ENCODE measurements around the gene IFT80. TPM values are rescaled to one million over a fixed set of nuclear protein-coding genes. Genes with fewer than 3 reads are reported as not detected.

Gene IFT80
- total RNA-seq, 2 experiments from 2014 or later = 16.1 to 18.2 TPM

DNA sequence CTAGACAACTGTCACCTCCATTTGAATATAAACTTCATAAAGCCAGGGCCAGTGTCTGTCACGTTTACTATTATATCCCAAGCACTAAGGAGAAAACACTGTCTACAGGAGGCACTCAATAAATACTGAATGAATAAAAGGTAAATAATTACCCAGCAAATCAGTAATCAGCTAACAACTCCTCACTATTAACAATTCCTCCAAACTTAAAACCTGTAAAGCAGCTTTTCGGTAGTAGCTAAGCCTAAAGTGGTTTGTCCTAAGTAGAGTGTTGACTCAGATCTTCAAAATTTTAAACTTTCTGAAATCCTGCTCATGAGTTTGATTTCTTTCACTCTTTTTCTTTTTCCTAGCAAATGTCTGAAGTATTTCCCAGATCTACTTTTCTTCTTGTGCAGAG, 133.9 kb downstream of the IFT80 start:
- DNase-seq (no peak), ATAC-seq (ENCODE audit: poor library complexity) (no peak)
- H3K4me3 ChIP-seq (ENCODE audit: low read length) = no peak overlapping the region
- Mint-ChIP-seq H3K27ac (no peak overlapping the region), H3K4me3 (no peak overlapping the region), H3K4me1 (ENCODE audit: low read depth) (no peaks in the 10 kb centered on the region), H3K27me3 (no peaks in the 10 kb centered on the region), H3K36me3 (ENCODE audit: low read depth) (peaks cover 23% of the 10 kb centered on the region), H3K9me3 (no peaks in the 10 kb centered on the region)
- no peaks in the 10 kb centered on the region for H3K9me3 ChIP-seq (ENCODE audit: control insufficient read depth in 1 of 2, insufficient read depth in 1 of 2, low read length in 2 of 2)
- intact Hi-C loops (cut with DNase I, micrococcal nuclease) = no loop called here
- no peaks in the 10 kb centered on the region for H3K4me1 ChIP-seq (ENCODE audit: insufficient read depth, low read length)
- H3K27me3 ChIP-seq (ENCODE audit: control insufficient read depth in 1 of 2, insufficient read depth in 2 of 2, low read length in 2 of 2) = no peaks in the 10 kb centered on the region
- peaks cover 5% of the 10 kb centered on the region for H3K36me3 ChIP-seq (ENCODE audit: insufficient read depth, low read length)
- TF ChIP-seq, protein P1, sequence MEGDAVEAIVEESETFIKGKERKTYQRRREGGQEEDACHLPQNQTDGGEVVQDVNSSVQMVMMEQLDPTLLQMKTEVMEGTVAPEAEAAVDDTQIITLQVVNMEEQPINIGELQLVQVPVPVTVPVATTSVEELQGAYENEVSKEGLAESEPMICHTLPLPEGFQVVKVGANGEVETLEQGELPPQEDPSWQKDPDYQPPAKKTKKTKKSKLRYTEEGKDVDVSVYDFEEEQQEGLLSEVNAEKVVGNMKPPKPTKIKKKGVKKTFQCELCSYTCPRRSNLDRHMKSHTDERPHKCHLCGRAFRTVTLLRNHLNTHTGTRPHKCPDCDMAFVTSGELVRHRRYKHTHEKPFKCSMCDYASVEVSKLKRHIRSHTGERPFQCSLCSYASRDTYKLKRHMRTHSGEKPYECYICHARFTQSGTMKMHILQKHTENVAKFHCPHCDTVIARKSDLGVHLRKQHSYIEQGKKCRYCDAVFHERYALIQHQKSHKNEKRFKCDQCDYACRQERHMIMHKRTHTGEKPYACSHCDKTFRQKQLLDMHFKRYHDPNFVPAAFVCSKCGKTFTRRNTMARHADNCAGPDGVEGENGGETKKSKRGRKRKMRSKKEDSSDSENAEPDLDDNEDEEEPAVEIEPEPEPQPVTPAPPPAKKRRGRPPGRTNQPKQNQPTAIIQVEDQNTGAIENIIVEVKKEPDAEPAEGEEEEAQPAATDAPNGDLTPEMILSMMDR (IDR thresholded peaks at IDR 0.05) = no peak
- POLR2A ChIA-PET = no interaction called here
- CTCF ChIA-PET = interaction anchor here (1.5 kb wide), 1 partner anchor 16 kb away, joined by 3 read pairs; no protein-coding TSS in a partner anchor
- H3K27ac ChIP-seq (ENCODE audit: low read depth in 1 of 2, low read length in 2 of 2) = no peak overlapping the region

DNA sequence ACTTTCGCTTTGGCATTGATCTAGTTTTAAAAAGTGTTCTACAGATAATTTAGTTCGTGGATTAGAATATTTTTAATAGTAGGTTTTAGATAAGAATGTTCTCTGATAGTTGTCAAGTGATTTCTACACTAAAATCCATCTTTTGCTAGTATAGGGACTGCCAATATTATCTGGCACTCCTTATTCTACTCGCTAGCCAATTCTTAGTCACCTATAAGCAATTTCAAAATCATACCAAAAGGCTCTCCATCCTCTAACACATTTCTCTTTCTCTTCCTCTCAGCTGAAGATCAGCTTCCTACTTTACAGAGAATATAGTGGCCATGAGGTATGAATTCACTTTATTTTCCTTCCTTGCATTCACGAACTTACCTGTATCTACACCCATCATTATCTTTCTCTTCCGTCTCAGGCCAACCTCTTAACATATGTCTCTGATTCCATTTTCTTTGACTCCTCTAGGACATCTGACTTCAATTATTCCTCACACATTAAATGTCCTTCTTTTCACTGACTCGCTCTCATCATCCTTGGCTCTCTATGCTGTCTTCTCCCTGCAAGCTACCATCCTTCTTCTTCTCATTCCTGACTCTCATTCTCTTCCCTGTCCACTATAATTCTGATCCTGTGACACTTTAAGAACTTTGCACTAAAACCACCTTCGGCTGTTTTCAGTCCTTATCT, 138.3 kb downstream of the IFT80 start:
- ATAC-seq (ENCODE audit: poor library complexity) (no peak), DNase-seq (no peak)
- TF ChIP-seq, protein P1 (IDR thresholded peaks at IDR 0.05) = no peak
- Histone ChIP-seq H3K27ac (ENCODE audit: low read depth in 1 of 2, low read length in 2 of 2) (no peak overlapping the region), H3K4me1 (ENCODE audit: insufficient read depth, low read length) (no peaks in the 10 kb centered on the region), H3K4me3 (ENCODE audit: low read length) (no peak overlapping the region), H3K36me3 (ENCODE audit: insufficient read depth, low read length) (peaks cover 3% of the 10 kb centered on the region), H3K27me3 (ENCODE audit: control insufficient read depth in 1 of 2, insufficient read depth in 2 of 2, low read length in 2 of 2) (no peaks in the 10 kb centered on the region), H3K9me3 (ENCODE audit: control insufficient read depth in 1 of 2, insufficient read depth in 1 of 2, low read length in 2 of 2) (no peaks in the 10 kb centered on the region)
- intact Hi-C loops (cut with DNase I, micrococcal nuclease) = no loop called here
- CTCF ChIA-PET = no interaction called here
- Mint-ChIP-seq H3K36me3 (ENCODE audit: low read depth) (peaks cover 22% of the 10 kb centered on the region), H3K9me3 (no peaks in the 10 kb centered on the region), H3K4me3 (no peak overlapping the region), H3K27ac (no peak overlapping the region), H3K4me1 (ENCODE audit: low read depth) (no peaks in the 10 kb centered on the region), H3K27me3 (no peaks in the 10 kb centered on the region)
- POLR2A ChIA-PET = no interaction called here

DNA sequence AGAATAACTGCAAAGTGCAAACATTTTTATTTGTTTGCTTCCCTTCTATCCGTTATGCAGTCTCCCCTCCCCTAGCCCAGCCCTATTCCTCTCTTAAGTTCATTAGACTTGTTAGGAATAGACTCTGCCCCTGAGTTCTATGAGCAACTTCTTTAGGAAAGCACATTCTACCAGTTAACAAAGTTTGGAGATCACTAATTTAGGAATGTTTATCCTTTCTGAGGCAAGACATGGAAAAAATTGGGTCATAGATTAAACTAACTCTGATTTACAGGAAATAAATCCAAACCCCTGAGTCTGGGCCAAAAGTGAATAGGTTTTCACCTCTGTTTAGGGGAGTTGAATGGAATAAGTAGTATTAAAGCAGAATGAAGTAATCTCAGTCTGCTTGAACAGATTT, 139.4 kb downstream of the IFT80 start:
- Mint-ChIP-seq H3K27me3 (no peaks in the 10 kb centered on the region), H3K9me3 (no peaks in the 10 kb centered on the region), H3K4me3 (no peak overlapping the region), H3K36me3 (ENCODE audit: low read depth) (peaks cover 18% of the 10 kb centered on the region), H3K27ac (no peak overlapping the region), H3K4me1 (ENCODE audit: low read depth) (no peaks in the 10 kb centered on the region)
- TF ChIP-seq, protein P1 (IDR thresholded peaks at IDR 0.05) = no peak
- Histone ChIP-seq H3K27me3 (ENCODE audit: control insufficient read depth in 1 of 2, insufficient read depth in 2 of 2, low read length in 2 of 2) (no peaks in the 10 kb centered on the region), H3K9me3 (ENCODE audit: control insufficient read depth in 1 of 2, insufficient read depth in 1 of 2, low read length in 2 of 2) (no peaks in the 10 kb centered on the region), H3K27ac (ENCODE audit: low read depth in 1 of 2, low read length in 2 of 2) (no peak overlapping the region), H3K4me3 (ENCODE audit: low read length) (no peak overlapping the region), H3K4me1 (ENCODE audit: insufficient read depth, low read length) (no peaks in the 10 kb centered on the region), H3K36me3 (ENCODE audit: insufficient read depth, low read length) (peaks cover 3% of the 10 kb centered on the region)
- ChIA-PET POLR2A (no interaction called here), CTCF (no interaction called here)
- ATAC-seq (ENCODE audit: poor library complexity) (no peak), DNase-seq (no peak)
- intact Hi-C loops (cut with DNase I, micrococcal nuclease) = no loop called here
